HG03457 (cell line): ENCODE data around the gene VTI1A.

Experiments used
- ATAC-seq: cut with Tn5 transposase; IDR thresholded peaks from one replicate; pipeline ENCODE4 v1.9.1; 2021; ENCODE audit warnings: moderate number of reproducible peaks; ENCODE audit not compliant: unreplicated experiment

VTI1A gene

DNA sequence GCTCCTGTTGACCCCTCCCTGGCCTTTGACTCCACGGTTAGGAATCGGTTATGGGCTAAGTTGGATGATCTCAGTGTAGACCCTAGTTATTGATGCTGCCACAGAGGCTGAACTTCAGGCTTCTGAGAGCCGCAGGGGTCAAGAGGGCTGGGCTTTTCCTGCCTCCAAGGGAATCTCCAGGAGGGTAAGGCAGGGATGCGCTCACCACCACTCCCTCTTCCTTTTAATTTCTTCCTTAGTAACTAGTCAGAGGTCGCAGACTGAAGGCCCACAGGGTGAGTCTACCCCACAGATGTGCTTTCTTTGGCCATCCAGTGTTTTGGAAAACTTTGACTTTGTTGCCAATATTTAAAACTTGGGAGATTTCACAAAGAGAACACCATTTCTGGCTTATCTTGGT lies 352.0 kb downstream of the VTI1A start:
- no peak for ATAC-seq

DNA sequence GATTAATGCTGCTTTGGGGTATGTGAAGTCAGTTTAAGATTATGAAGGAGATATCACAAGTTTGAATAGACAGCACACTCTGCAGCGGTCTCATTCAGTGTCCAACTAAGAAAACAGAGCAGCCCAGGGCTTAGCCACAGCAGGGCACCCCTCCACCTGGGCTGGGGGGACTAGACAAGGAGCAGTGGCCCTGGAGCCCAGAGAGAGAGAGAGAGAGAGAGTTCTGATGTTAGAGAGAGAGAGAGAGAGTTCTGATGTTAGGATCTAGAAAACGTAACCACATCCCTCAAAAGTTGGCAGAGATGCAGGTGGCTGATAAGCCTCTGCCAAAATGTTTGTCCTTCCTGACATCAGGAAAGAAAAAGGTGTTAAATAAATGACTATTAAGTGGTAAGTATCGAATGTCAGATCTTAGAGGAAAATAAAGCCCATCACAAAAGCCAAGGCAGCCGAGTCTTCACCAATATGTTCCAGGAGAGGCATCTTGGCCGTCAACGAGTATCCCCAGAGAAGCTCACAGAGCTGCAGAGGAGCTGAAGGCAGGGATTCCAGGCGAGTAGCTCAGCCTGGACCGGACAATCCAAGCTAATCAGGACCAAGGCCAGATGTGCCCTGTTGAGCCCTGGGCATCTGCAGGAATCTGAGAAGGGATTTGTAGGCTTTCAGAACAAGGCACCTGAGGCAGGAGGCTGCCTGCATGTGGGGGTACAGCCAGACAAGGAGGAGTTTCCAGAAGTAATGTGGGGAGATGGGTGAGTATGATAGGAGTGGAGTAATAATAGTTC lies 352.9 kb downstream of the VTI1A start:
- ATAC-seq = no peak

DNA sequence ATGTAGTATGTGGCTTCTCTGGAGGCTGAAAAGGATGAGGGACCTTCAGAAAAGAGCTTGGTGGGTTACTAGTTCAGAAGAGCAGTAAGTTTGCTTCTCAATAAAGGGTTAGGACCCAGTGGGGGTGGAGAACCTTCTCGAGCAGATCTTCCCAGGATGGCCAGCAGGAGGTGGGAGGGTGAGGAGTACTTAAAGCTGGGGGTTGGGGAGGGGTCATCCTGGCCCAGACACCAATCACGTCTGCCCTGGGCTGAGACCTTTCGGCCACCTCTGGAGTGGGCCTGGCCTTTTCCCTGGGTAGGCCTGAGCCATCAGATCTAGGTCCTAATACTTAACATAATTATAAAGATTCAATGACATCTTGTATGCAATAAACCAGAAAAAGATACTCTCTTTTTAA lies 354.0 kb downstream of the VTI1A start:
- ATAC-seq = no peak

- no peak for ATAC-seq
Observed at GRCh38 chr10:112801748-112802147, 354.7 kb downstream of the VTI1A start.

- ATAC-seq = no peak
Observed at GRCh38 chr10:112802411-112803022, 355.5 kb downstream of the VTI1A start.

DNA sequence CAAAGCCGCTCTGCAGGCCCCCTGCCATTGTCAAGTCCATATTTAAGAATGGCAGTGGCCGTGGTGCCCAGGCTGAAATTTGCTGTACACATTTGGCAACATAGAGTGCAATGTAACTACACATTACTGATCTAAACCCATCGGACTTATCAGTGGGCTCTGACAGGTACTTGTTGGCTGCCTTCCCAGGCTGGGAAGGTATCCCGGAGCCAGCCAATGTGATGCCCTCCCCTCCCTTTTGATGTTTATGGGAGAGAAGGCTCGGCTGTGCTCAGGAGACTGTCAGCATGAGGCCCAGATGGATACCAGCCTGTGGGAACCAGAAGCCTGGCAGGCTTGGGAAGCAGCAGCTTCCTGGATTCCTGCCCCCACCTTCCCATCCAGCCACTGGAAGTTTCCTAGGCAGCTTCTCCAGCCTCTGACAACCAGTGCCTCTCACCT lies 357.0 kb downstream of the VTI1A start:
- ATAC-seq = no peak

DNA sequence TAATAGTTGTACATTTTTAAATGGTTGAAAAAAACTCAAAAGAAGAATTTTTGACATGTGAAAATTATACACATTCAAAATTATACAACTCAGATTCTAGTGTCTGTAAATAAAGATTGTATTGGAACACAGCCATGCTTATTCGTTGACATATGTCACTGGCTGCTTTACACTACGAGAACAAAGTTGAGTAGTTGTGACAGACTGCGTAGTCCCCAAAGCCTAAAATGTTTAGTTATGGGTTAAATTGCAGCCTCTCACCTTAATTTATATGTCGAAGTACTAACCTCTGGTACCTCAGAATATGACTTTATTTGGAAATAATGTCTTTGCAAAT lies 358.2 kb downstream of the VTI1A start:
- no peak for ATAC-seq

DNA sequence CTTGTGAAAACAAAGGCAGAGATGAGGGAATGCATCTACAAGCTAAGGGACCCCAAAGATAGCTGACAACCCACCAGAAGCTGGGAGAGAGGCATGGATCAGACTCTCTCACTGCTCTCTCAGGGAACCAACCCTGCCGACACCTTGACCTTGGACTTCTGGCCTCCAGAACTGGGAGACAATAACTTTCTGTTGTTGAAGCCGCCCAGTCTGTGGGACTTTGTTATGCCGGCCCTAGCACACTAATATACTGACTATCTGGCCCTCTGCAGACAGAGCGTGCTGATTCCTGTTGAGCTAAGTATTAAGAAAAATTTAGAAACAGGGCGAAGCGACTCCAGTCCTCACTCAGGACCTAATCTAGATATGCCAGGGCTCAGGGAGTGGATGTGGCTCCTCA lies 358.7 kb downstream of the VTI1A start:
- no peak for ATAC-seq

DNA sequence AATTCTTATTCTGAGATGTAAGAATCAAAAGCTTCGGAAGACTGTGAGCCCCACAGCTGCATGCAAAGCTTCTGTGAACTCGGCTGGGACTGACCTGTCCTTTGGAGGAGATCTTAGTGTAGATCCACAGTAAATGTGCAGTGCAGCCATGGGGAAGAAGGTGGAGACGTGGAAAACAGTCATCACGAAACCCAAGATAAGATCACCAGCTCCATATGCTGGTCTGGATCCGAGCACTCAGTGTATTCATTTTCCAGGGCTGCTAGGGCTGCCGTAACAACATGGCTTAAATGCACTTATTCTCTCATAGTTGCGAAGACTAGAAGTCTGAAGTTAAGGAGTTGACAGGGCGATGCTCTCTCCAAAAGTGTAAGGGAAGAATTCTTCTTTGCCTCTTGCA lies 360.0 kb downstream of the VTI1A start:
- no peak for ATAC-seq

- ATAC-seq = no peak
Observed at GRCh38 chr10:112809736-112810135, 362.7 kb downstream of the VTI1A start.

- no peak for ATAC-seq
Observed at GRCh38 chr10:112810711-112811151, 363.7 kb downstream of the VTI1A start.

- no peak for ATAC-seq
Observed at GRCh38 chr10:112811741-112812551, 364.9 kb downstream of the VTI1A start.

DNA sequence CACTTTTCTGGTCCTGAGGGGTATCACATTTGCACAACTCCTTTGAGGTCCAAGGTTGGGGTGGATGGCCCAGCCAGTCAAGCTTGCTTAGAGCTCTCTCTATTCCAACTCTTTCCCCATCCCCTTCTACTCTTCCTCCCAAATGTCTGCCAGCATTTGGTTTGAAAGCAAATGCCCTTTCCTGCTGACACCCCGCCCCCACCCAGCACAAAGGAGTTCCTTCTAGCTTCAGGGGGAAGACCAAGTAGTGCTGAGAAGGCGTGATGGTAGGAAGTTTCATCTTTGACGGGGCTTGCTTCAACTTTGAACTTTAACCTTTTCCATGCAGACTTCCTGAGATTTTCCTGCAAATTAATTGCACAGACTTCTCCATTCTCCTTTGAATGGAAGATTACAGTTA lies 365.6 kb downstream of the VTI1A start:
- no peak for ATAC-seq

DNA sequence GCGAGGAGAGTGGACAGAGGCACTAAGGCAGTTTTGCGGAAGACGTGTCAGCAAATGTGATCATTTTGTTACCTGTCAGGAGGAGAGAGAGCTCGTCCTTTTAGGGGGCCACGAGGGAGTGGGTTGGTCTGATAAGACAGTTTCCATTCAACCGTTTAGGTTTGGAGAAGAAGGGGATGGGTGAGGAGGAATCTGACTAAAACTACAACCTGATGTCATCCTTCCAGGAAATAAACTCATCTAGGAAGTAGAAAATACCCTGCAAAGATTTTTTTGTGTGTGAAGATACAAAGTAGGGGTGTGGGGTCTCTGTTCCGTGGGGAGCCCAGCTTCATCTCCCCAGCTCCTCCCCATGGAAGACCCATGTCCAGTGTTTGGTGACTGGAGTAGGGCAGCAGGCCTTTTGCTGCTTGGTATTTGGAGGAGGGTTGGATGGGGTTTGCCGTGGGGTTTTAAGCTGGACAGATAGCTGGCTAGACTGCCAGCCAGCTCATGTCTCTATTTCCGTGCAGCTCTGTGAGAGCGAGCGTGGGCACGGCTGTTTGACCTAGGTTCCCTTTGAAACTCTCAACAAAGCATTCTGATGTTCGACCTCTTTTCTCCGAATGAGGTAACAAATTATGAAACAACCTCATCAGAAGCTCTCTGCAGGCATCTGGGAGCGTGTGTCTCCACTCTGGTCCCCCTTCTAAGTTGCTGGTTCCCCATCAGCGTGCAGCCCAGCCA lies 367.0 kb downstream of the VTI1A start:
- no peak for ATAC-seq

DNA sequence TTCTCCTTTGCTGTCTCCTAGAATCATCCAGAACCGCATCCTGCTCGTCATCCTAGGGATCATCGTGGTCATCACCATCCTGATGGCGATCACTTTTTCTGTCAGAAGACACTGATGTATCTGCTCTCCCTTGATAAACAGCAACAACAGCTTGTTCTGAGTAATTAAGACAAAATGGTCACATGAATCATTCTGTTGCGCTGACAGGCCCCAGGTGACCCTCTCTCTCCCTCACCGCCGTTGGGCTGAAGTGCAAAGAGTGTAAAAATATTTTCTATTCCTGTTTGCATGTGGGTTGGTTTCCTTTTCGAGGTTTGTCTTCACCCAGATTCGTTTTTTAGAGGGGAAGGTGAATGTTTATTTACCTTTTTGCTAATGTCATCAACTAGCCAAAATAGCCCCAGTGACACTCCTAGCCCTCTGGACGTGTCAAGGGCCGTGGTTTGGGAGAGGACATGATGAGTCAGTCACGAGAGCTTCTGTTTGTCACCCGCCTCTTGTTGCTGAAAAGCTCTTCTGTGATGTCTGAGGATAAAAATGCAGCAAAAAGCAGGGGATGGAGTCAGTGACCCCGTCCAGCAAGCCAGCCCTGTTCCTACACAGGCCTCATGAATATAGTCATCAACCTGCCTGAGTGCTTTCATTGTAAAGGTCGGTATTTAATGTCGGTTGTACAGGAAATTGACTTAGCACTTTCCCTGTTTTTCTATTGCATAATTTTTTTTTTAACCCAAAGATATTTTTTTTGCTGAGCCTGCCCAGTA lies 368.4 kb downstream of the VTI1A start:
- no peak for ATAC-seq

DNA sequence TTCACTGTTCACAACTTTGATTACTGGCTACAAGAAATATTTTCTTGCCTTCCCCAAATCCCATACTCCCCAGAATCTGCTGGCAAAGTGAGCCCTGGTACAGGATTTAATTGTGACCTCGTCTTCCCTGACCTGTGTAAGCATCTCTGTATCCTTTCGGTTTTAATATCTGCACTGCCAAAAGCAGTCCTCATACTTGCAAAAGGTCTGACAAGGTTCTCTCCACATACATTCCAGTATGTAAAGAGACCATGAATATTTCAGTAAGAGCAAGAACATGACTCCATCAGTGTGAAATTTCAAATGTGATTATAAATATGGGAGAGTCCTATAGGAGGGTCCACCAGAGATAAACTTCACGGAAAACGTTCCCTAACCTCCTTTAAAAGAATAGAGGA lies 369.0 kb downstream of the VTI1A start:
- ATAC-seq = no peak

GRCh38 chr10:112816891-112817290 lies 369.9 kb downstream of the VTI1A start:
- ATAC-seq = no peak

DNA sequence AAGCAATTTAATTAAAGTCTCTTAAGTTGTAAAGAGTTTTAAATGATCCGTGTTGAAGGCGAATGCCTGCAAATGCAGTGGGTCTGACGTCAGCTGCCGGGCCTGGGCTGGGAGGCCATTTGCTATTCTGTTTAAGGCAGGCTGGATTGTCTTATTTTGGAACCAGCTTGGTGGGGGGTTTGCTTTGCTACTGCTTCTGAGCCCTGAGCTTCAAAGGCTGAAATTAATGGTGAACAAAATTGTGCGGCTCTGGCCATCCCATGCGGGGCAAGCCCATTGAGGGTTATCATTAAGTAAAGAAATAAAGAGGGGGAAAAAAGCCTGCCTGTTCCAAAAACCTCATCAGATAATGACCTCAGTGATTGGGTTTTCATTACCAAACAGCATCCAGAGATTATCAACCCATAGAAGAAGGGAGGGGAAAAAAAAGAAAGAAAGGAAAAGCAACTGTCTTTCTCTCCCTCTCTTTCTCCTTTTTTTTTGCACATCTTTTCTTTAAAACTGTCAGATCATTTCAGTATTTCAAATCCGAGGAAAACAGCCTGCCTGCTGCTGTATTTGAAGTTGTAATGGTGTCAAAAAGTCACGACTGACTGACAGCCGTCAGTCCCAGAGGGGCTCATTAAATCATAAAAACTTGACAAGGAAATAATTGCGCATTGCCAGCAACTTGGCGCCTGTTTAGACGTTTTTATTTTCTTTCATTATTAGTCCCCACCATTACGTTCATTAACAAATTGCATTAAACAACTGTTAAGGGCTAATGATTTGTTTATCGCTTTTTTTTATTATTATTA lies 371.2 kb downstream of the VTI1A start:
- no peak for ATAC-seq

GRCh38 chr10:112819231-112819630 lies 372.2 kb downstream of the VTI1A start:
- ATAC-seq = no peak

DNA sequence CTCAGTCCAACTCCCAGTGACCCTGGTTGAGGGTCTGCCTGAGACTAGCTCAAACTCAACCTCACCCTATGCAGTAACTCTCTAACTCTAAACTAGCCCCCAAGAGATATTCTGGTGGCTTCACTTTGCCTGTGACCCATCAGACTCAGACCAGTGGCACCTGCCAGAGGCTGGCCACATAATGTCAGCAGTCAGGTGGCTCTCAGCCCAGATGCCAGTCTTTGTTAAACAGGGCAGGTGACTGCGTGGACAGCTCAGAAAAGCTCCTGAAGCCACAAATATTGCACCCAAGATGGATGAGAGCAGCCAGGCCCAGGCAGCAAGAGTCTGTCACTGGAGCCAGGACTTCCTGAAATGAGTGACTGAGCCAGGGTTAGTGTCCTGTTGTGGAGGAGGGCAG lies 373.3 kb downstream of the VTI1A start:
- ATAC-seq = no peak
